Calu3 (cell line): ENCODE measurements around the gene MNT. TPM values are rescaled to one million over a fixed set of nuclear protein-coding genes. Genes with fewer than 3 reads are reported as not detected.

Experiments
- BruUV-seq: library from RNA; stranded (reverse); fragments of 400-500 nt; replicated peaks from 2 replicates; lab custom pipeline; 2021; lab: Mats Ljungman, UMichigan
- CTCF ChIA-PET: fragments of 300-600 bp; sonication (Branson Sonifier 250); formaldehyde crosslinking; loops from one replicate; lab custom pipeline; 2022; ENCODE audit warnings: antibody characterized with exemption; lab: Charles Lee
- DNase-seq: peaks from one replicate; pipeline ENCODE4 v3.0.0; 2022
- H3K27ac Mint-ChIP-seq: one replicate; pipeline ENCODE4 v1.8.0; 2022; ENCODE audit warnings: mixed read lengths; ENCODE audit not compliant: unreplicated experiment
- H3K27me3 Mint-ChIP-seq: one replicate; pipeline ENCODE4 v1.8.0; 2022; ENCODE audit warnings: mixed read lengths; ENCODE audit not compliant: unreplicated experiment
- H3K36me3 Mint-ChIP-seq: one replicate; pipeline ENCODE4 v1.8.0; 2022; ENCODE audit warnings: mild to moderate bottlenecking, moderate library complexity, mixed read lengths; ENCODE audit not compliant: insufficient read depth, unreplicated experiment
- H3K4me1 Mint-ChIP-seq: one replicate; pipeline ENCODE4 v1.8.0; 2022; ENCODE audit warnings: mild to moderate bottlenecking, low read depth, mixed read lengths; ENCODE audit not compliant: unreplicated experiment
- H3K4me3 Mint-ChIP-seq: one replicate; pipeline ENCODE4 v1.8.0; 2022; ENCODE audit warnings: mild to moderate bottlenecking, low read depth, moderate library complexity, mixed read lengths; ENCODE audit not compliant: unreplicated experiment
- H3K9me3 Mint-ChIP-seq: one replicate; pipeline ENCODE4 v1.8.0; 2022; ENCODE audit warnings: low read depth, mixed read lengths; ENCODE audit not compliant: unreplicated experiment
- CTCF ChIP-seq: fragments of 200-600 bp; IDR thresholded peaks from one replicate; pipeline ENCODE4 v1.8.0; 2022; ENCODE audit warnings: antibody characterized with exemption; ENCODE audit not compliant: unreplicated experiment
- intact Hi-C: fragments of 100-400 bp; cut with micrococcal nuclease; formaldehyde crosslinking; loops from one replicate; pipeline ENCODE4 v1.10.0; 2022; ENCODE audit not compliant: unreplicated experiment
- total RNA-seq: library from RNA; stranded (reverse); gene quantifications from 2 replicates; pipeline ENCODE4 v1.2.3, GENCODE V29; 2022

MNT gene
- total RNA-seq, 1 experiment from 2014 or later = 32.1 TPM

GRCh38 chr17:2369551-2370210 is 31.2 kb downstream of the MNT start:
- Mint-ChIP-seq H3K4me1 (no peaks in the 10 kb centered on the region), H3K27ac (no peak overlapping the region), H3K36me3 (peaks cover 40% of the 10 kb centered on the region), H3K27me3 (no peaks in the 10 kb centered on the region), H3K9me3 (no peaks in the 10 kb centered on the region), H3K4me3 (no peak overlapping the region)
- CTCF ChIA-PET = interaction anchor here (0.6 kb wide), 1 partner anchor 8 kb away, joined by 4 read pairs; no protein-coding TSS in a partner anchor
- no TSS peak for BruUV-seq
- intact Hi-C loops = no loop called here
- no peak for DNase-seq
- no peak for TF ChIP-seq CTCF

GRCh38 chr17:2369039-2369438 is 31.8 kb downstream of the MNT start:
- DNase-seq = no peak
- no TSS peak for BruUV-seq
- H3K36me3 Mint-ChIP-seq = peaks cover 37% of the 10 kb centered on the region
- no peak overlapping the region for H3K4me3 Mint-ChIP-seq
- TF ChIP-seq CTCF = no peak
- H3K9me3 Mint-ChIP-seq = no peaks in the 10 kb centered on the region
- CTCF ChIA-PET = no interaction called here
- H3K27ac Mint-ChIP-seq = no peak overlapping the region
- H3K27me3 Mint-ChIP-seq = no peaks in the 10 kb centered on the region
- H3K4me1 Mint-ChIP-seq = no peaks in the 10 kb centered on the region
- intact Hi-C loops = no loop called here

GRCh38 chr17:2368359-2368758 is 32.5 kb downstream of the MNT start:
- H3K4me1 Mint-ChIP-seq = no peaks in the 10 kb centered on the region
- CTCF ChIA-PET = no interaction called here
- BruUV-seq = no TSS peak

GRCh38 chr17:2366747-2367494 is 33.9 kb downstream of the MNT start:
- DNase-seq = no peak
- no TSS peak for BruUV-seq
- no peak overlapping the region for H3K27ac Mint-ChIP-seq

More at GRCh38 chr17:2368359-2368758, 32.5 kb downstream of the MNT start:
- no peak for DNase-seq
- H3K27me3 Mint-ChIP-seq = no peaks in the 10 kb centered on the region
- no peak overlapping the region for H3K4me3 Mint-ChIP-seq
- peaks cover 36% of the 10 kb centered on the region for H3K36me3 Mint-ChIP-seq
- no peak for TF ChIP-seq CTCF
- intact Hi-C loops = no loop called here
- H3K9me3 Mint-ChIP-seq = no peaks in the 10 kb centered on the region
- no peak overlapping the region for H3K27ac Mint-ChIP-seq

More at GRCh38 chr17:2366747-2367494, 33.9 kb downstream of the MNT start:
- no peaks in the 10 kb centered on the region for H3K27me3 Mint-ChIP-seq
- no peak overlapping the region for H3K4me3 Mint-ChIP-seq
- intact Hi-C loops = no loop called here
- H3K9me3 Mint-ChIP-seq = no peaks in the 10 kb centered on the region
- peaks cover 37% of the 10 kb centered on the region for H3K36me3 Mint-ChIP-seq
- TF ChIP-seq CTCF = no peak
- no peaks in the 10 kb centered on the region for H3K4me1 Mint-ChIP-seq
- CTCF ChIA-PET = no interaction called here
